Measurements from ENCODE around the gene TTC22.

- TF ChIP-seq CTCF (IDR thresholded peaks at IDR 0.05) (no peak), POLR2A (IDR thresholded peaks at IDR 0.05) (no peak)
Observed at GRCh38 chr1:54842963-54843362, 41.8 kb upstream of the TTC22 start.

Measured in right lobe of liver (tissue), 4 donors.